HG03060 (cell line): ENCODE results near the gene ERCC4.
"Not testable (repeated sequence)": the region's sequence is repeated elsewhere in the genome, so short reads cannot be mapped to it uniquely, and the experiment has no call there.

Source experiments
- ATAC-seq: cut with Tn5 transposase; IDR thresholded peaks from one replicate; pipeline ENCODE4 v1.9.1; 2021; ENCODE audit warnings: low read depth, moderate number of reproducible peaks; ENCODE audit not compliant: unreplicated experiment

The ERCC4 gene

DNA sequence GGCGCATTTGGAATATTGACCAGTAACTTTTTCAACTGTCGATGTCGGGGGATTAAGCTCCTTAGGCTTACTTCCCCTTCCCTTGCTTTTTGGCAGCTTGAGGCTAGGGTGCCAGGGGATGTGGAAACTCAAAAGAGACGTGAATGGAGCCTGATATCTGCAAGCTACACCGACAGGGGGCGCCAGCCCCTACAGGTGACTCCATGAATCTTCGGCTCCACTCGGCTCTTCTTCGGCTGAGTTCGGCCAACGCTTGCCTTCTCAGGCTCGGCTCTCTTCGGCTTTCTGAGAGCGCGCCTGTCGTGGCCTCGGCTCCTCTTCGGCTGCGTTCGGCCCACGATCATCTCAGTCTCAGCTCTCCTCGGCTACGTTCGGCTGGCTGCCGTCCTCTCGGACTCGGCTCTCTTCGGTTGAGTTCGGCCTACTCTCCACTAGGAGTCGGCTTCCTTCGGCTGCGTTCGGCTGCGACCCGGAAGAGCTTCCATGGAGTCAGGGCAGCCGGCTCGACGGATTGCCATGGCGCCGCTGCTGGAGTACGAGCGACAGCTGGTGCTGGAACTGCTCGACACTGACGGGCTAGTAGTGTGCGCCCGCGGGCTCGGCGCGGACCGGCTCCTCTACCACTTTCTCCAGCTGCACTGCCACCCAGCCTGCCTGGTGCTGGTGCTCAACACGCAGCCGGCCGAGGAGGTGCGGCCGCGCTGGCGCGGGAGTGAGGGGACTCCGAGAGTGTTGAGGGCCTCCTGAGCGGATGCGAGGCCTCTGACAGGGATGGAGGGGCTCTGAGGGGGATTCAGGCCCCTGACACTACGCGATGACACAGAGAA is at the start of gene ERCC4:
TSS of gene ERCC4 (plus strand) at position 472 of the 827 bp plus-strand sequence. CDS start at position 484, 12 bp downstream.
- ATAC-seq: peak; percentile 96

GRCh38 chr16:13873835-13874438 is 46.0 kb upstream of the ERCC4 start:
- ATAC-seq: no peak

- ATAC-seq: no peak
These were observed 44.2 kb upstream of the ERCC4 start for GRCh38 chr16:13875614-13876284.

- no peak for ATAC-seq
These were observed 36.7 kb upstream of the ERCC4 start for GRCh38 chr16:13883276-13883675.

- no peak for ATAC-seq
These were observed 36.1 kb upstream of the ERCC4 start for GRCh38 chr16:13883881-13884280.

- ATAC-seq: no peak
These were observed 34.3 kb upstream of the ERCC4 start for GRCh38 chr16:13885700-13886099.

DNA sequence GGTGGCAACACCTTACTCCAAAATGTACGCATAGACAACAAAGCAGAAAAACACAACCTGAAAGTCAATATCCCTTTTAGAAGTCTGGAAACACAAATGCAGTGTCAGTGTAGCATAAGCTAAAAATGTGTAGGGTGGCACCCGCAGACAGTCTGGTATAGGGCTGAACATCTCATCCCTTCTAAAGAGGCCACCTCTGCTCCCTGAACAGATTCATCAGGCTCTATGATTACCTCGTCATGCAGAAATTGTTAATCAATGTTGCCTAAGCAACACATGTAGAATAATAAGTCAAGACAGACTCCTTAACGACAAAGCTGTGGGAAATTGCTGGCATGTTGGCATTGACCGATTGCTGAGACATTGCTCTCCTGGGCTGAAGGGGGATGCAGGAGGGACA is 33.3 kb upstream of the ERCC4 start:
- no peak for ATAC-seq

DNA sequence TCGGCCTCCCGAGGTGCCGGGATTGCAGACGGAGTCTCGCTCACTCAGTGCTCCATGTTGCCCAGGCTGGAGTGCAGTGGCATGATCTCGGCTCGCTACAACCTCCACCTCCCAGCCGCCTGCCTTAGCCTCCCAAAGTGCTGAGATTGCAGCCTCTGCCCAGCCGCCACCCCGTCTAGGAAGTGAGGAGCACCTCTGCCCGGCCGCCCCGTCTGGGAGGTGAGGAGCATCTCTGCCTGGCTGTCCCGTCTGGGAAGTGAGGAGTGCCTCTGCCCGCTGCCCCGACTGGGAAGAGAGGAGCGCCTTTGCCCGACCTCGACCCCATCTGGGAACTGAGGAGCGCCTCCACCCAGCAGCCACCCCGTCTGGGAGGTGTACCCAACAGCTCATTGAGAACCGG is 30.6 kb upstream of the ERCC4 start:
- ATAC-seq: not testable (repeated sequence)

DNA sequence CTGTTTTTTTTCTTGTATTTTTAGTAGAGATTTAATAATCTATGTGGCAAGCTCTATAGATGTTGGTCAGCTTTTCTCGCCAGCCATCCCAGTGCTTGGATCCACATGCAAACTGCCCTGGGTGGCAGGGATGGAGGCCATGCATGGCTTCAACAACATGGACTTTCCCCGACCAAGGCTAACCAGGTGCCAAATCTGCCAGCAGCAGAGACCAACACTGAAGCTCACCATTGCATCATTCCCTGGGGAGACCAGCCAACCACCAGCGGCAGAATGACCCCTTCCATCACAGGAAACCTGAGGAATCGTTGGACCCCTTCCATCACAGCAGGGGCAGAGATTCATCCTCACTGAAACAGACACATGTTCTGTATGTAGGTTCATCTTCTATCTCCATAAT is 27.7 kb upstream of the ERCC4 start:
- ATAC-seq: no peak

DNA sequence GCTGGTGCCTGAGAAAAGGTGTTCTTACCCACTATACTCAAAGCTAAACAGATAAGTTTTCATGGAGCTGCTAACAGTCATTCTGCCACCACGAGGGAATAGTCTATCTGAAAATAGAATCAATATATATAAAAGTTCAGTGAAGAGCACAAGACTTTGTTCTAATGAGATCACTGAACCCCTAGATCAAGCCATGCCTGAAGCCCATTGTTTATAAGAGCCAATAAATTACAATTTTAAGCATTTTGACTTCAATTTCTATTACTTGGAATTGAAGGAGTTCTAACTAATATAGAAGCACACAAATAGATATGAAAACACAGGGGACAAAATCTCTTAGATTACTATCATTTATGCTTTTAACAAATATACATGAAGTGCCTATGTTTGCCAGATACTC is 24.4 kb upstream of the ERCC4 start:
- ATAC-seq: no peak

DNA sequence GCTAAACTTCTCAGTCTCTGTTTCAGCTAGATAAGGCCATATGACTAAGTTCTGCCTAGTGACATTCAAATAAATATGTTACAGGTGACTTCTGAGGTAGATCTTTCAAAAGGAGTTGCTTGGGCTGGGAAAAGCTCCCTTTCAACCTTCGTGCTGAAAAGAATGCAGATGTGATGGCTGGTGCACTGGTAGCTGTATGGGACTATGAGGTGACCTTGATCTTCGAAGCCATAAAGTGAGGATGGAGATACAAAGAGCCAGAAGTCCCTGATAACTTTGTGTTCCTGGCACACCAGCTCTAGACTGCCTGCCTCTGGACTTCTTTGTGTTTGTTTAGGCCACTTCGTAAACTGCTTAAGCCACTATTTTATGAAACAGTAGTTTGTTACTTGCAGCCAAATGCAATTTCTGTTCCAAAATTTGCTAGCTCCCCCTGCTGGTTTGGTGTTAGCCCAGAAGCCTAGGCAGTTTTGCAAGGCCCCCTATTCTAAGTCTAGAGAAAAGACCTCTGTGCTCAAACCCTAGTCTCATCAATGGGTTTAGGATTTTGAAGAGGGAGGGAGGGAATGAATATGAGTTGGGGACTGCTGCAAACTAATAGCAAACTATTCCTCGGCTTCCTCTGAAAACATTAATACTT is 23.3 kb upstream of the ERCC4 start:
- no peak for ATAC-seq

- no peak for ATAC-seq
These were observed 22.1 kb upstream of the ERCC4 start for GRCh38 chr16:13897806-13898205.

- no peak for ATAC-seq
These were observed 21.7 kb upstream of the ERCC4 start for GRCh38 chr16:13898233-13898632.

GRCh38 chr16:13902052-13902451 is 17.9 kb upstream of the ERCC4 start:
- ATAC-seq: no peak

GRCh38 chr16:13902677-13903076 is 17.3 kb upstream of the ERCC4 start:
- no peak for ATAC-seq

GRCh38 chr16:13904179-13904691 is 15.7 kb upstream of the ERCC4 start:
- ATAC-seq: no peak

GRCh38 chr16:13904822-13905221 is 15.1 kb upstream of the ERCC4 start:
- not testable (repeated sequence) for ATAC-seq

- no peak for ATAC-seq
These were observed 13.5 kb upstream of the ERCC4 start for GRCh38 chr16:13906168-13907089.

DNA sequence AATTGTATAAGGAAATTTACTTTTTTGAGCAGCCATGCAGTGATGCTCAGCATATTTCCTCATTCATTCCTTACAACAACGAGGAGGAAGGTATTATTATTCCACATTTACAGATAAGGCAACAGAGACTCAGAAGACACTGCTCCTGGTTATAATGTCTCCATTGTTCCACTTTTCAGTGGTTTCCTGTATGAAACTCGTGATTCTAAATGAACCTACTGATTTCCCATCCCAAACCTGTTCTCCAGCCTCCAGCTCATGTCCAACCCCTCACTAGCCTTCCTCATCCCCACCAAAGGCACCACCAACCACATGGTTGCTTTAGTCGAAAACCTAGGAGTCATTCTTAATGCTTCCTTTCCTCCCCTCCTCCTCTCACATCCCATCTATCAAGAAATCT is 12.5 kb upstream of the ERCC4 start:
- no peak for ATAC-seq

GRCh38 chr16:13909069-13909468 is 10.9 kb upstream of the ERCC4 start:
- no peak for ATAC-seq
